ENCODE data around the gene OR51T1. TPM values are rescaled to one million over a fixed set of nuclear protein-coding genes. Genes with fewer than 3 reads are reported as not detected.

The OR51T1 gene
- total RNA-seq, 4 donors from 2014 or later, result not detected

- no peaks in the 10 kb centered on the region for H3K36me3 ChIP-seq
- in situ Hi-C loops (cut with MboI; ENCODE audit: low sequenced_read_pairs in 4 of 4) (no loop called here), intact Hi-C loops (cut with DNase I; ENCODE audit: low total_unique reads) (no loop called here)
- TF ChIP-seq POLR2A (IDR thresholded peaks at IDR 0.05) (no peak), CTCF (IDR thresholded peaks at IDR 0.05 in 4 of 5, conservative IDR thresholded peaks at IDR 0.05 in 1 of 5) (no peak)
- no peak for ATAC-seq
- H3K4me3 ChIP-seq, result no peak overlapping the region
- no peak for DNase-seq
- H3K27ac ChIP-seq, result no peak overlapping the region
- no peaks in the 10 kb centered on the region for H3K27me3 ChIP-seq
- no peaks in the 10 kb centered on the region for H3K4me1 ChIP-seq
- H3K9me3 ChIP-seq, result no peaks in the 10 kb centered on the region
Measured at GRCh38 chr11:4882543-4882942, 843 bp downstream of the OR51T1 start.

GRCh38 chr11:4884361-4884760 is 2.7 kb downstream of the OR51T1 start:
- ATAC-seq, result no peak
- no peak for DNase-seq
- H3K27me3 ChIP-seq, result no peaks in the 10 kb centered on the region
- intact Hi-C loops (cut with DNase I; ENCODE audit: low total_unique reads), result no loop called here
- no peaks in the 10 kb centered on the region for H3K4me1 ChIP-seq
- no peak for TF ChIP-seq POLR2A (IDR thresholded peaks at IDR 0.05)
- no peak for TF ChIP-seq CTCF (IDR thresholded peaks at IDR 0.05 in 4 of 5, conservative IDR thresholded peaks at IDR 0.05 in 1 of 5)
- in situ Hi-C loops (cut with MboI; ENCODE audit: low sequenced_read_pairs in 4 of 4), result no loop called here
- no peaks in the 10 kb centered on the region for H3K9me3 ChIP-seq
- H3K27ac ChIP-seq, result no peak overlapping the region
- H3K4me3 ChIP-seq, result no peak overlapping the region
- H3K36me3 ChIP-seq, result no peaks in the 10 kb centered on the region

GRCh38 chr11:4886186-4886585 is 4.5 kb downstream of the OR51T1 start:
- H3K27ac ChIP-seq, result no peak overlapping the region
- intact Hi-C loops (cut with DNase I; ENCODE audit: low total_unique reads) (no loop called here), in situ Hi-C loops (cut with MboI; ENCODE audit: low sequenced_read_pairs in 4 of 4) (no loop called here)
- no peak for TF ChIP-seq CTCF (IDR thresholded peaks at IDR 0.05 in 4 of 5, conservative IDR thresholded peaks at IDR 0.05 in 1 of 5)
- TF ChIP-seq POLR2A (IDR thresholded peaks at IDR 0.05), result no peak
- DNase-seq, result no peak
- no peaks in the 10 kb centered on the region for H3K36me3 ChIP-seq
- H3K4me1 ChIP-seq, result no peaks in the 10 kb centered on the region
- ATAC-seq, result no peak
- H3K9me3 ChIP-seq, result no peaks in the 10 kb centered on the region
- no peak overlapping the region for H3K4me3 ChIP-seq
- H3K27me3 ChIP-seq, result no peaks in the 10 kb centered on the region

- Histone ChIP-seq H3K36me3 (no peaks in the 10 kb centered on the region), H3K4me1 (no peaks in the 10 kb centered on the region), H3K27ac (no peak overlapping the region), H3K27me3 (no peaks in the 10 kb centered on the region), H3K4me3 (no peak overlapping the region), H3K9me3 (no peaks in the 10 kb centered on the region)
- ATAC-seq, result no peak
- no peak for DNase-seq
- TF ChIP-seq CTCF (IDR thresholded peaks at IDR 0.05 in 4 of 5, conservative IDR thresholded peaks at IDR 0.05 in 1 of 5) (no peak), POLR2A (IDR thresholded peaks at IDR 0.05) (no peak)
- in situ Hi-C loops (cut with MboI; ENCODE audit: low sequenced_read_pairs in 4 of 4), result no loop called here
- intact Hi-C loops (cut with DNase I; ENCODE audit: low total_unique reads), result no loop called here
Measured at GRCh38 chr11:4887591-4887990, 5.9 kb downstream of the OR51T1 start.

- in situ Hi-C loops (cut with MboI; ENCODE audit: low sequenced_read_pairs in 4 of 4), result no loop called here
- no peak overlapping the region for H3K4me3 ChIP-seq
Measured at GRCh38 chr11:4890279-4890678, 8.6 kb downstream of the OR51T1 start.

More at GRCh38 chr11:4890279-4890678, 8.6 kb downstream of the OR51T1 start:
- Histone ChIP-seq H3K9me3 (no peaks in the 10 kb centered on the region), H3K4me1 (no peaks in the 10 kb centered on the region), H3K36me3 (no peaks in the 10 kb centered on the region), H3K27ac (no peak overlapping the region), H3K27me3 (no peaks in the 10 kb centered on the region)
- DNase-seq, result no peak
- no peak for ATAC-seq
- intact Hi-C loops (cut with DNase I; ENCODE audit: low total_unique reads), result no loop called here
- TF ChIP-seq POLR2A (IDR thresholded peaks at IDR 0.05) (no peak), CTCF (IDR thresholded peaks at IDR 0.05 in 4 of 5, conservative IDR thresholded peaks at IDR 0.05 in 1 of 5) (no peak)

Measured in gastrocnemius medialis (tissue), 4 donors.